Measurements from ENCODE around the gene FAM83G. TPM values are rescaled to one million over a fixed set of nuclear protein-coding genes. Genes with fewer than 3 reads are reported as not detected.

The FAM83G gene
- total and polyA plus RNA-seq, 2 donors (not counting 3 experiments of a cell fraction or from before 2014, with no cell fraction given) = 7.0 to 10.9 TPM

GRCh38 chr17:19012171-19013080, 7.9 kb upstream of the FAM83G start:
- H3K4me3 ChIP-seq (replicated peaks in 1 of 3; ENCODE audit: insufficient read depth in 1 of 3, low read depth in 1 of 3, low read length in 3 of 3) = no peak overlapping the region
- H3K4me1 ChIP-seq (ENCODE audit: control insufficient read depth, extremely low read depth, insufficient read depth, low read length) = peaks cover 2% of the 10 kb centered on the region
- H2AFZ ChIP-seq (ENCODE audit: low read depth, low read length) = no peak overlapping the region
- no TSS peak for BruUV-seq (replicated peaks)
- no peaks in the 10 kb centered on the region for H3K27me3 ChIP-seq (ENCODE audit: control insufficient read depth in 2 of 2, insufficient read depth in 2 of 2, low read length in 2 of 2)
- H3K79me2 ChIP-seq (ENCODE audit: control insufficient read depth, insufficient read depth, low read length) = no peaks in the 10 kb centered on the region
- FAIRE-seq = no peak
- dilution Hi-C loops (cut with MboI; ENCODE audit: extremely low pct_ligation_motif_present, low sequenced_read_pairs) = no loop called here
- no peak overlapping the region for H3K27ac ChIP-seq (ENCODE audit: insufficient read depth, low read depth, low read length)
- no peak overlapping the region for H3K9ac ChIP-seq (replicated peaks; ENCODE audit: extremely low read depth, insufficient read depth, low read length)
- no peaks in the 10 kb centered on the region for H4K20me1 ChIP-seq (replicated peaks; ENCODE audit: control insufficient read depth, extremely low read depth, insufficient read depth, low read length)
- ChIA-PET CTCF (interaction anchor here (1.3 to 2.7 kb wide), 3 partner anchors 10 to 51 kb away, joined by 4 to 8 read pairs (median 5); no protein-coding TSS in a partner anchor), POLR2A (no interaction called here)
- H3K9me1 ChIP-seq (replicated peaks; ENCODE audit: control insufficient read depth, extremely low read depth, insufficient read depth, low read length) = no peaks in the 10 kb centered on the region
- intact Hi-C loops (cut with micrococcal nuclease) = no loop called here
- DNase-seq (ENCODE audit: low read depth, low spot score) = no peak
- H3K4me2 ChIP-seq (ENCODE audit: insufficient read depth, low read length) = no peak overlapping the region
- H3K9me3 ChIP-seq (replicated peaks; ENCODE audit: control insufficient read depth, insufficient read depth, low read length) = no peaks in the 10 kb centered on the region
- H3K36me3 ChIP-seq (ENCODE audit: control insufficient read depth in 2 of 2, extremely low read depth in 1 of 2, insufficient read depth in 2 of 2, low read length in 2 of 2) = no peaks in the 10 kb centered on the region
- no peak for TF ChIP-seq EZH2 (IDR thresholded peaks at IDR 0.05; ENCODE audit: borderline replicate concordance, low read depth, low read length, severe bottlenecking)
- TF ChIP-seq MAX (IDR thresholded peaks at IDR 0.05; ENCODE audit: insufficient read depth, insufficient read length) = no peak
- no peak for TF ChIP-seq POLR2A (IDR thresholded peaks at IDR 0.05; ENCODE audit: low read depth, low read length)
- no peak for TF ChIP-seq GATA2 (IDR thresholded peaks at IDR 0.05; ENCODE audit: insufficient read depth, insufficient read length, low read depth, low read length)
- TF ChIP-seq FOS (IDR thresholded peaks at IDR 0.05; ENCODE audit: borderline replicate concordance, insufficient read depth, low read length) = no peak
- TF ChIP-seq MYC (IDR thresholded peaks at IDR 0.05; ENCODE audit: low read depth, low read length) = no peak
- TF ChIP-seq POLR2AphosphoS5 (IDR thresholded peaks at IDR 0.05; ENCODE audit: insufficient read depth, low read depth, low read length) = no peak
- no peak for TF ChIP-seq CTCF (IDR thresholded peaks at IDR 0.05; ENCODE audit: extremely low read depth in 1 of 2, insufficient read depth in 1 of 2, low read depth in 1 of 2, low read length in 2 of 2)
- TF ChIP-seq JUN (IDR thresholded peaks at IDR 0.05; ENCODE audit: borderline replicate concordance, insufficient read depth, insufficient read length, low read depth) = no peak

Data from endothelial cell of umbilical vein (primary cell).